ENCODE measurements around the gene SORBS1.

- TF ChIP-seq YY1 (IDR thresholded peaks at IDR 0.05; ENCODE audit: low read depth) (no peak), RAD21 (IDR thresholded peaks at IDR 0.05; ENCODE audit: low read depth) (no peak), REST (IDR thresholded peaks at IDR 0.05; ENCODE audit: low read depth) (no peak), NFIC (IDR thresholded peaks at IDR 0.05) (no peak), EGR1 (IDR thresholded peaks at IDR 0.05) (no peak), MAX (IDR thresholded peaks at IDR 0.05) (no peak), EP300 (IDR thresholded peaks at IDR 0.05; ENCODE audit: borderline replicate concordance) (no peak), CREB1 (IDR thresholded peaks at IDR 0.05; ENCODE audit: low read depth) (no peak), TAF1 (IDR thresholded peaks at IDR 0.05; ENCODE audit: low read depth) (no peak), CEBPB (IDR thresholded peaks at IDR 0.05) (no peak), ZBTB7A (IDR thresholded peaks at IDR 0.05; ENCODE audit: low read depth) (no peak), FOXM1 (IDR thresholded peaks at IDR 0.05; ENCODE audit: borderline replicate concordance, low read depth) (no peak)
- TF ChIP-seq, protein P1, sequence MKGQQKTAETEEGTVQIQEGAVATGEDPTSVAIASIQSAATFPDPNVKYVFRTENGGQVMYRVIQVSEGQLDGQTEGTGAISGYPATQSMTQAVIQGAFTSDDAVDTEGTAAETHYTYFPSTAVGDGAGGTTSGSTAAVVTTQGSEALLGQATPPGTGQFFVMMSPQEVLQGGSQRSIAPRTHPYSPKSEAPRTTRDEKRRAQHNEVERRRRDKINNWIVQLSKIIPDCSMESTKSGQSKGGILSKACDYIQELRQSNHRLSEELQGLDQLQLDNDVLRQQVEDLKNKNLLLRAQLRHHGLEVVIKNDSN (IDR thresholded peaks at IDR 0.05): no peak
Observed at GRCh38 chr10:95429639-95430038, 131.5 kb downstream of the SORBS1 start.

Measured in Ishikawa (cell line).